Neural cell (in vitro differentiated cells): ENCODE results near the gene MID1.

Experiments
- CTCF ChIP-seq: fragments of 450-650 bp; IDR thresholded peaks from 2 replicates; pipeline ENCODE4 v1.5.1; 2014; ENCODE audit warnings: antibody characterized with exemption, mild to moderate bottlenecking, moderate library complexity; ENCODE audit not compliant: poor library complexity, severe bottlenecking
- EZH2 ChIP-seq: fragments of 200-600, 300-800 bp; shearing (Covaris generic), sonication (generic); IDR thresholded peaks from 2 replicates; pipeline ENCODE4 v1.6.1; 2014; ENCODE audit warnings: antibody characterized with exemption, low read length, borderline replicate concordance, mild to moderate bottlenecking; ENCODE audit not compliant: insufficient read depth, poor library complexity, severe bottlenecking
- REST ChIP-seq: IDR thresholded peaks from 2 replicates; pipeline ENCODE4 v1.6.1; 2012; ENCODE audit warnings: borderline replicate concordance

- TF ChIP-seq REST (no peak), CTCF (no peak), EZH2 (no peak)
These were observed 204.9 kb downstream of the MID1 start for GRCh38 chrX:10415306-10416001.
